Measurements from ENCODE around the gene EFHC2.

- no peak for TF ChIP-seq JUND (IDR thresholded peaks at IDR 0.05)
- TF ChIP-seq TAF1 (conservative IDR thresholded peaks at IDR 0.05) = no peak
- TF ChIP-seq CTCF (IDR thresholded peaks at IDR 0.05; ENCODE audit: low read depth, low read length, missing input control) = no peak
Measured at GRCh38 chrX:44246826-44247225, 96.6 kb downstream of the EFHC2 start.

All from liver (tissue), 3 donors.